C4-2B (cell line): ENCODE data around the gene PCSK6.

Source experiments
- H3K27ac ChIP-seq: fragments of 450-650 bp; 2 replicates; pipeline ENCODE4 v1.5.1; 2017
- ZFX ChIP-seq: fragments of 450-650 bp; IDR thresholded peaks from 2 replicates; pipeline ENCODE4 v1.6.1; 2017
- TF ChIP-seq, protein P1 (sequence below): fragments of 450-650 bp; conservative IDR thresholded peaks from 2 replicates; pipeline ENCODE4 v1.5.1; 2017; ENCODE audit warnings: mild to moderate bottlenecking

The PCSK6 gene

GRCh38 chr15:101386967-101387366, 102.5 kb downstream of the PCSK6 start:
- H3K27ac ChIP-seq = no peak overlapping the region
- TF ChIP-seq, protein P1, sequence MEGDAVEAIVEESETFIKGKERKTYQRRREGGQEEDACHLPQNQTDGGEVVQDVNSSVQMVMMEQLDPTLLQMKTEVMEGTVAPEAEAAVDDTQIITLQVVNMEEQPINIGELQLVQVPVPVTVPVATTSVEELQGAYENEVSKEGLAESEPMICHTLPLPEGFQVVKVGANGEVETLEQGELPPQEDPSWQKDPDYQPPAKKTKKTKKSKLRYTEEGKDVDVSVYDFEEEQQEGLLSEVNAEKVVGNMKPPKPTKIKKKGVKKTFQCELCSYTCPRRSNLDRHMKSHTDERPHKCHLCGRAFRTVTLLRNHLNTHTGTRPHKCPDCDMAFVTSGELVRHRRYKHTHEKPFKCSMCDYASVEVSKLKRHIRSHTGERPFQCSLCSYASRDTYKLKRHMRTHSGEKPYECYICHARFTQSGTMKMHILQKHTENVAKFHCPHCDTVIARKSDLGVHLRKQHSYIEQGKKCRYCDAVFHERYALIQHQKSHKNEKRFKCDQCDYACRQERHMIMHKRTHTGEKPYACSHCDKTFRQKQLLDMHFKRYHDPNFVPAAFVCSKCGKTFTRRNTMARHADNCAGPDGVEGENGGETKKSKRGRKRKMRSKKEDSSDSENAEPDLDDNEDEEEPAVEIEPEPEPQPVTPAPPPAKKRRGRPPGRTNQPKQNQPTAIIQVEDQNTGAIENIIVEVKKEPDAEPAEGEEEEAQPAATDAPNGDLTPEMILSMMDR = no peak
- TF ChIP-seq ZFX = no peak

DNA sequence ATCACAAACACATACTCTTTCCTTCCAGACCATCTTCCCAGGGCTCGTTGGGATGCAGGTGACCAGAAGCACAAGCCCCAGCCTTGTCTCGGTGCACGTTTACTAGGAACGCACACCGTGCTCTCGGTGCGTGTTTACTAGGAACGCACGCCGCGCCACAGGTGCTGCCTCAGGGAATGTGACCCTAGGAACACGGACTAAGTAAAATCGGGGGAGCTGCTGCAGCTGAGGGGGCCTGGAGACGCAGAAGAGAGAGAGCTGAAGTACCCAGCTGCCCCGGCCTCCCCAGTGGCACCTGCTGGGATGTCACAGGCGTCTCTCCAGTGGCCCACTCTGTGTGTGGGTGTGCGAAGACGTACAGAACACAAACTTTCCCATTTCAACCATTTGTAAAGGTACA, 103.5 kb downstream of the PCSK6 start:
- TF ChIP-seq ZFX = no peak
- TF ChIP-seq, protein P1 = no peak
- H3K27ac ChIP-seq = no peak overlapping the region

- no peak overlapping the region for H3K27ac ChIP-seq
- TF ChIP-seq ZFX = no peak
- TF ChIP-seq, protein P1 = no peak
Measured at GRCh38 chr15:101384276-101384675, 105.2 kb downstream of the PCSK6 start.

GRCh38 chr15:101382544-101382943, 107.0 kb downstream of the PCSK6 start:
- TF ChIP-seq ZFX = no peak
- TF ChIP-seq, protein P1 = no peak
- no peak overlapping the region for H3K27ac ChIP-seq

DNA sequence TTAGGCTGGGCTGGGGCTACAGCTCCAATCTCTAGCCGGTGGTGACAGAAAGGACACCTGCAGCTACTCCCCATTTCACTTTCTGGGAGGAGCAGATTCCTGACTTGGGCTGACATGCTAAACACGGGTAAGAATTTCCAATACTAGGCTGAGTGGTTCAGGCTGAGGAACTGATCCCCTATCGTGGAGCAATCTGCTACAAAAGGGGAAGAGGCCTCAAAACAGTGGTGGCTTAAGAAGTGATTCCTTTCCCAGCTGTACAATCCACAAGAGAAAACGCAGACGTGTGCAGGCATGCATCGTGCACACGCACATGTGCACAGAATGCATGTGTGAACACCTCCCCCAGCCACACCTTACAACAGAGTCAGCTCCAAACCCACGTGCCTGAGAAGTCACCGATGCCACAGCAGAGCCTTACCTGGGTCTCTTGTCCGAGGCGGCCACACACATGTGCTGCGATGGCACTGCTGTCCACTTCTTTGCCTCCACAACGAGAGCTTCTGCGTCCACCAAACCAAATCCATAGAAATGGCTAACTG, 107.8 kb downstream of the PCSK6 start:
- TF ChIP-seq, protein P1 = no peak
- TF ChIP-seq ZFX = no peak
- no peak overlapping the region for H3K27ac ChIP-seq

GRCh38 chr15:101380146-101380545, 109.4 kb downstream of the PCSK6 start:
- TF ChIP-seq, protein P1 = no peak
- no peak for TF ChIP-seq ZFX
- H3K27ac ChIP-seq = no peak overlapping the region

DNA sequence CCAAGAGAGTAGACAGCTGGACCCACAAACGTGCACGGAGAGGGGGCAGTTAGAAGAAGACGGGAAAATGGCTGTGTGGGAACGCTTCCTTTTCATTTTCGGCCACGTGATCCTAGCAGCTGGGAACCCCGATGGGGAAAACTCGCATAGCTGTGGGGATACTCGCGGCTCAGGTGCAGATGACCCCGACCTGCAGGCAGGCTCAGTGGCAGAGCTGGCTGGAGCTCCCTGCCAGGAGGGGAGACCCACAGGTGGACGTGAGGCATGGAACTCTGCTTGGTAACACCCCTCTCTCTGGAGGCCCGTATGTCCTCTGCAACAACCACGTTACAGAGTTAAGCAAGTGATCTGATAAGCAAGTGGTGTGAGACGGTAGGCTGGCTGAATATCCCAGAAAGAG, 109.9 kb downstream of the PCSK6 start:
- H3K27ac ChIP-seq = no peak overlapping the region
- no peak for TF ChIP-seq ZFX
- TF ChIP-seq, protein P1 = no peak
